Renal cortex interstitium (tissue), 11 donors: ENCODE results near the gene RFX3. TPM values are rescaled to one million over a fixed set of nuclear protein-coding genes. Genes with fewer than 3 reads are reported as not detected.
A peak's percentile ranks its signal among the peaks of the same experiment; 100 is the strongest.

Source experiments
- DNase-seq, 11 donors: peaks; one replicate each; pipeline ENCODE4 v3.0.0-alpha.2; 2013; ENCODE audit warnings: low read depth in 9 of 11, low spot score in 4 of 11; ENCODE audit errors: extremely low read depth in 1 of 11
- polyA plus RNA-seq, 3 donors: library from polyadenylated mRNA; unstranded; fragments of 120-200 nt; gene quantifications; one replicate each; pipeline ENCODE4 v1.2.1, GENCODE V29; 2013; ENCODE audit not compliant: insufficient read length in 3 of 3

The RFX3 gene
- polyA plus RNA-seq, 3 donors = 16.2 to 20.2 (median 19.0) TPM

GRCh38 chr9:3517377-3518048 lies 8.3 kb downstream of the RFX3 start:
- no peak for DNase-seq

- no peak for DNase-seq
Observed at GRCh38 chr9:3516667-3517330, 9.0 kb downstream of the RFX3 start.

GRCh38 chr9:3515405-3515804 lies 10.4 kb downstream of the RFX3 start:
- DNase-seq = no peak

DNA sequence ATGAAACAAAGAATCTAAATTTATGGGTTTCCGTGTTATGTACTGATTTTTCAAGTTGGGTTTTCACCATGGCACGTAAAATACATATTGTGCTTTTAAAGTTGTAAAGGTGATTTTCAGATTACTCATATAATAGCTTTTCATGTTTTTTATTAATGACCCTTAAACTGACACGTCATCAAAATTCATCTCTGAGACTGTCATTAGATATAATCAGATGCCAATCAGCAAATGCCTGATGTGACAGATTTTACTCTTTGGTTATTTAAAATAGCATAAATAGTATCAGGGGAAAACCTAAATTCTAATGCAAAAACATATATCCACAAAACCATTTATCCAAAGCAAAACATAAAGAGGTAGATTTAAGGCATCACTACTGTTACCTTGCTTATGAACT lies 11.0 kb downstream of the RFX3 start:
- DNase-seq = no peak

DNA sequence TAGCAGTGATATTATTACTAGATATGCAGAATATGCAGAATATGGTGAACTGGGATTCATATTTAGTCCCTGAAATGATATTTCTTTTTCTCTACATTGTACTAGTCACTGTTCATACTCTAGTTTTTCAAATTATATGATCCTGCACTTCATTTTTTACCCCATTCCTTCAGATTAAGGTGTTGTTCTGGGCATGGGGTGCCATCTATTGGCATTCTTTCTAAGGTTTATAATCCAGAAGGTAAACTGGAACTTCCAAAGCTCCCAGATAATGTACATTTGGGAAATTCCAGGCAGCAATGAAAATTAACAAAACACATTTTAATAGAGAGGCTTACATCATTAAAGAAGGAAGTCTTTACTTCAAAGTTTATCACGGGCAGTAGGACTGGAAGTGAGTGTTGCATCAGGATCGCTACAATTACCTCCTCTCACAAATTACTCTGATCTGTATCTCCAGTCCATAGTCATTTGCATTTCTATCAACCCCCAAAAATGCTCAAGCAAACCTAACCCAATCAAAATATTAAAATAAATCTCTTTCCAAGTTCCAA lies 12.5 kb downstream of the RFX3 start:
- no peak for DNase-seq

DNA sequence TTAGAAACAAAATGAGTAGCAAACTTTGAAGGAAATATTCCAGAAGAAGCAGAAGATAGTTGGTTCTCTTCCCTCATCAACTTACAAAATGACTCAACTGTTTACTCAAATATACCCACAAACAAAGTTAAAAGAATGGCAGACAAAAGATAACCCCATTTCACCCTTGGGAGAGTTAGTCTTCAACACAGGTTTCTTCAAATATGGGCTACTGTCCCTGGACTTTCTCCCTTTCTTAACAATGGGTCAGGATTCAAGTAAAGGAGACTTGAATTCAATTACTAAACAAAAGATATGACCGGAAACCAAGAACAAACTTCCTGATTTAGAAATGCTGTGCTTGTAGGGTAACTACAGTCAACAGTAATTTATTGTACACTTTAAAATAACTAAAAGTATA lies 14.2 kb downstream of the RFX3 start:
- DNase-seq = no peak

DNA sequence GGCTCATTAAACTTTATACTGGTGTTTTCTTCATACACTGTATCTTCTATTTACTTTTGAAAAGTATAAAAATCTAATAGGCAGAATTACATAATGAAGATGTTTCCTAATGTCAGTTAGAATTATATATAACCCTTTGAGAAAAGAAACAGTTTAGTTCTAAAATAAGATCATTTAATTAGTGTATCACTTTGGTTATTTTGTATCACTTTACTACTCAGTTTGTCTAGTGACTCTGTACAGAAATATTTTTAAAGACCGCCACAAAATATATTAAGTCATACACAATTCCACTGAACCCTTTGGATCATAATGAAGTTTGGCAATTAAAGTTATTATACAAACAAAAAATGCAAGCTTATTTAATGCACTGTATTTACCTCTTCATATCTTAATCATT lies 15.0 kb downstream of the RFX3 start:
- no peak for DNase-seq

- no peak for DNase-seq
Observed at GRCh38 chr9:3509926-3510325, 15.9 kb downstream of the RFX3 start.

- DNase-seq = no peak
Observed at GRCh38 chr9:3508521-3509291, 17.1 kb downstream of the RFX3 start.

GRCh38 chr9:3508078-3508431 lies 17.7 kb downstream of the RFX3 start:
- DNase-seq = no peak

DNA sequence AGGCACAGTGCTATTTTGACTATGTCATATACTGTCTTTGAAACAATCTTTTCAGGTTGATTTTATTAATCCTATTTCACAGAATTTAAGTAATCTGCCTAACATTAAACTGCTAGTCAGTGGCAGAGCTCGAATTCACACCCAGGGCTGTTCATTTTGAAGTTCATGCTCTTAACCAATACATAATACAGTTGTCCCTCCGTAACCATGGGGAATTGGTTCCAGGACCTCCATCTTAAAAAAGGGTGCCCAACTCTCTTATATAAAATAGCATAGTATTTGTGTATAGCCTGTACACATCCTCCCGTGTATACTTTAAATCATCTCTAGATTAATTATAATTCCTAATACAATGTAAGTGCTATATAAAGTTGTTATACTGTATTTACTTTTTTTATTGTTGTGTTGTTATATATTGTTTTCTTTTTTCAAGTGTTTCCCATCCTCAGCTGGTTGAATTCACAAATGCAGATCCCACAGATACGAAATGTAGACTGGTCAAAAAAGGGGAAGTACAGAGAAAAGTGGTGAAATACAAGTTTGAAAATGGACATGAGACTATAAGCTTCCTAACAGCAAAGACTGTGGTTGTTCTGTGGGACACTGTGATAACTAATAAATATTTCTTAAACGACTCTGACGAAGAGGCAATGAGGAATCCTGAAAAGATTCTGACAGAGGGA lies 18.3 kb downstream of the RFX3 start:
- no peak for DNase-seq

- DNase-seq = no peak
Observed at GRCh38 chr9:3506164-3506563, 19.6 kb downstream of the RFX3 start.

DNA sequence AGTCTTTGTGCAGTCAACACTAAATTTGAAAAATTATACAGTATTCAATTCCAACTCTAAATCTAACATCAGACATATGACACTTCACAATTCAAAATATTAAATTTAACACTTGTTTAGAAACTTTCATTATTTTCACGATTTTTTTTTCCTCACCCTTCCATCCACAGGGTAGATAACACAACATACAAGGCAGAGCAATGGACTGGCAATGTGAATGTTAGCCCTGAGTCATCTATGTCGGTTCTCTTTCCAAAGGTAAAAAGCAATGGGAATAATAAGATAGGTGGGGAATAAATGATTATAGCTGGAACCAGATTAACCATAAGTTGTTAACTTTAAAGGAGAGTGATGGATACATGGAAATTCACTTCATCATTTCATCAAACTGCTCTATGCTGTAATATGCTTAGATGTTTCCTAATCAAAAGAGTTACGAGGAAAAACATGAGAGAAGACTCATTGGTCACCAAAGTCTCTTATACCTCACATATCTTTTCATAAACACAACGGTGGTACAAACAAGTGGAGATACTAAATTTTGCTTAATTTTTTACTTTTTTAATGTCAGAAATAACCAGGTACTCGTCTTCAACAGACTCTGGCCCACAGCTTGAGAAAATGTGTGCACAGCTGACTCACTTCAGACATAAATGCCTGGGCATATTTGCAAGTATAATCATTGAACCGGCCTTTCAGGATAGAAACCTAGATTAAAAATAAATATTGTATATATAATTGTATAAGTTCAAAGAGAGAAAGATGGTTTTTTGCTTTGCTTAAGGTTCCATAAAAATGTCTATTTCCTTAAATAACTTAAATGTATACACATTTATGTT lies 23.0 kb downstream of the RFX3 start:
- no peak for DNase-seq

DNA sequence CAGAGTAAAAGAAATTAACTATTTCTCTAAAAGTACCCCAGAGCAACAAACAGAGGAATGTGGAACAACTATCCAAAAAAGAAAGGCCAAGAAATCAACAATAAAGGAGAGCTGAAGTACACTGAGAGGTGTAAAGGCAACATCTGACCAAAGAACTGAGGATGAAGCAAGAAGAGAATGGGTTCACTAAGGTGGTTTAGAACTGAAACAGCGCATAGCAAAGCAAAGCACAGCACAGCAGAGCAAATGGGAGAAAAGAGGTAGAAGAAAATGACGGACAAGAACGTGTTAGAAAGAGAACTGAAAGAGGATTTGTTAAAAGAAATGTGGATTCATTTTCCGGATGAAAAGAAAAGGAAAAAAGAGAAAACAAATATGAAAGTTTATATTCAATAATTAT lies 25.8 kb downstream of the RFX3 start:
- DNase-seq = no peak

GRCh38 chr9:3498691-3499090 lies 27.1 kb downstream of the RFX3 start:
- DNase-seq = peak in 3 of 11 donors; percentile 12 to 25 (median 14)

- DNase-seq = no peak
Observed at GRCh38 chr9:3497857-3498256, 27.9 kb downstream of the RFX3 start.

DNA sequence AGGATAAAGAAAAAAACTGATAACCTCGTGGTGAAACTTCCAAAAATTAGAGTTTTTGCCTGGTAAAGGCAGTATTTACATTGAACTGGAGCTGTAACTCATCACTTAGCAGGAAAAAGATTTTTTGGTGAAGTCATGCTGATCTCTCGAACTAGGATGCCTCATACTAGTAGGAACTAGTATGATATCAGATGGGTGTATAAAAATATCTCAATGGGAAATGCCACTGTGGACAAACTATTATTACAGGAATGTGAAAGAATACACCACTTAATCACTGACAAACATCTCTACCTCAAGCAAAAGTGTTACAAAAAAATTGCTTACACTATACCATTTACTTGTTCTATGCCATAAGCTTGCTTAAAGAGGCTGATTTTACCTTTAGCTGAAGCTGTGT lies 28.4 kb downstream of the RFX3 start:
- DNase-seq = no peak

DNA sequence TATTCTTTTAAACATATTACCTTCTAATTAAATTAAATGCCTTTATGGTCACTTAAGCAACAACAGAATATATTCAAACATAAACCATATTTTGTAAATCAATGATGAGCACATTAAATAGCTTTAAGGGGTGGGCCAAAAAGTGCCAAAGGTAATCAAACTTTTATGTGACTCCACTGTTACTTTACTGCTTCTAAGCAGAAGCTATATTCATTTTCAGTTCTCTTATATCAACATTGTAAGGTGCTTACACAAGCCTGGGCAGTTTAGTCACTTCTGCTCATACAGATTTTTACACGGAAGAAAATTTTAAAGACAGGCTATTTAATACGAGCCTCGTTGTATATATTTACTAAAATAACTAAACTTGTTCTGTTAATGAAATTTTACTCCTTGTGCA lies 29.9 kb downstream of the RFX3 start:
- no peak for DNase-seq

GRCh38 chr9:3492214-3492613 lies 33.6 kb downstream of the RFX3 start:
- DNase-seq = no peak
